Vagina (tissue), 2 donors: ENCODE measurements around the gene SLC25A17.

Experiments
- POLR2A ChIP-seq, 2 donors: fragments of 450-650 bp; IDR thresholded peaks; one replicate each; pipeline ENCODE4 v1.6.1; 2017; ENCODE audit warnings: antibody characterized with exemption in 2 of 2, mild to moderate bottlenecking in 2 of 2, moderate library complexity in 2 of 2
- TF ChIP-seq, protein P1 (sequence below), 3 experiments: fragments of 450-650 bp in 2 of 3; fragments of 200-600 bp in 1 of 3; sonication (generic) in 1 of 3; IDR thresholded peaks; one replicate each; pipeline ENCODE4 v1.5.1; 2017 to 2019; ENCODE audit warnings: antibody characterized with exemption in 3 of 3, mild to moderate bottlenecking in 2 of 3, moderate library complexity in 2 of 3

GRCh38 chr22:40862537-40862936 lies 43.4 kb upstream of the SLC25A17 start:
- TF ChIP-seq, protein P1, sequence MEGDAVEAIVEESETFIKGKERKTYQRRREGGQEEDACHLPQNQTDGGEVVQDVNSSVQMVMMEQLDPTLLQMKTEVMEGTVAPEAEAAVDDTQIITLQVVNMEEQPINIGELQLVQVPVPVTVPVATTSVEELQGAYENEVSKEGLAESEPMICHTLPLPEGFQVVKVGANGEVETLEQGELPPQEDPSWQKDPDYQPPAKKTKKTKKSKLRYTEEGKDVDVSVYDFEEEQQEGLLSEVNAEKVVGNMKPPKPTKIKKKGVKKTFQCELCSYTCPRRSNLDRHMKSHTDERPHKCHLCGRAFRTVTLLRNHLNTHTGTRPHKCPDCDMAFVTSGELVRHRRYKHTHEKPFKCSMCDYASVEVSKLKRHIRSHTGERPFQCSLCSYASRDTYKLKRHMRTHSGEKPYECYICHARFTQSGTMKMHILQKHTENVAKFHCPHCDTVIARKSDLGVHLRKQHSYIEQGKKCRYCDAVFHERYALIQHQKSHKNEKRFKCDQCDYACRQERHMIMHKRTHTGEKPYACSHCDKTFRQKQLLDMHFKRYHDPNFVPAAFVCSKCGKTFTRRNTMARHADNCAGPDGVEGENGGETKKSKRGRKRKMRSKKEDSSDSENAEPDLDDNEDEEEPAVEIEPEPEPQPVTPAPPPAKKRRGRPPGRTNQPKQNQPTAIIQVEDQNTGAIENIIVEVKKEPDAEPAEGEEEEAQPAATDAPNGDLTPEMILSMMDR (IDR thresholded peaks at IDR 0.05), result no peak
- TF ChIP-seq POLR2A (IDR thresholded peaks at IDR 0.05), result no peak
